IPS-11a (cell line): Measurements from ENCODE around the gene FBXW4.
"Not testable (repeated sequence)": the region's sequence is repeated elsewhere in the genome, so short reads cannot be mapped to it uniquely, and the experiment has no call there.

Source experiments
- H3K4me3 ChIP-seq: one replicate; pipeline ENCODE4 v1.5.1; 2013; ENCODE audit warnings: low read depth, low read length, control low read depth

The FBXW4 gene

DNA sequence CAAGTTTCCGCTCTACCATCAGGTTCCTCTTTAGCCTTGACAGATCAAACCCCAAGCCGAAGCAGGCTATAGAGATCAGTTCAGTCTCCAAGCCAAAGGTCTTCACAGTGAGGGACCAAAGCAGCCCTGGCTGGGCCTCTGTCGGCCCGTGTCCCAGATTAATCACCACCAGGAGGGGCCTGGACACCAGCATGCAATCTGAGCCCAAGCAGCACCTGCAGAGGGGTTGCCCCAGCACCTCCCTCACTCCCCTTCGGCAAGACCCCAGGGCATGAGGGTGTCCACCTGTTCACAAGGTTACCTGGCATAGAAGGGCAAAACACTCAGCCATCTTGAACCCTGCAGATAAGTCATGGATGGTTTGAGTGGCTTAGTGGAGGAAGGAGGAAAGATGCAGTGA is 36.0 kb downstream of the FBXW4 start:
- no peak overlapping the region for H3K4me3 ChIP-seq

GRCh38 chr10:101656890-101657289 is 38.1 kb downstream of the FBXW4 start:
- no peak overlapping the region for H3K4me3 ChIP-seq

DNA sequence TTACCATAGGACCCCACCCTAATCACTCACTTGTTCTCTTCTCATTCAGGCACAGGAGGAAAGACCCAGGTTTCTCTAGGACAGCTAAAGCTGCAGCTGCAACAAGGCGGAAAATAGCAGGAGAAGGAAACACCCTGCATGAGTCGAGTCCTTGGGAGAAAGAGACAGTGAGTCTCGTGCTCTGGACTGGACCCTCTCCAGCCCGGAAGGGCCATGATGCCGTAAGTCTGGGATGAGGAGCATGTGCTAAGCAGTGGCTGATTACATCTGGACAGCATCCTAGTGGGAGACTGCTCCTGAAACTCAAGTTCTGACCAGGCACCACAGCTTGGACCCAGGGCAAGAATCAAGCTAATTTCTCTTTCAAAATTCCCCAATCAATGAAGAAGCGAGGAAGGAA is 39.4 kb downstream of the FBXW4 start:
- H3K4me3 ChIP-seq, result no peak overlapping the region

DNA sequence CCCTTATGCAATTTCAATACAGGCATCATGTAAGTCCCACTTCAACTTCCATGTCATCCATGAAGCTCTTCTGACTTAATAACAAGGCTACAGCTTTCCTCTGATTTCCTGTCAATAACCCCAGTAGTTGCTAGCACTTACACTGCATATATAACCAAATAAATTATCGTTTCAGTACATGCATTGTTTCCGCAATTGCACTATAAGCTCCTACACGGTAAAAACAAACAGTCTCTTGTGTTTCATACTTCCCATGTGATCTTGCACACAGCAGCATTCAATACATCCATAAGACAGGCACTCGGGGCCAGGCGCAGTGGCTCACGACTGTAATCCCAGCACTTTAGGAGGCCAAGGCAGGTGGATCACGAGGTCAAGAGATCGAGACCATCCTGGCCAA is 41.4 kb downstream of the FBXW4 start:
- H3K4me3 ChIP-seq, result no peak overlapping the region

- H3K4me3 ChIP-seq, result no peak overlapping the region
Measured at GRCh38 chr10:101651336-101651735, 43.6 kb downstream of the FBXW4 start.

DNA sequence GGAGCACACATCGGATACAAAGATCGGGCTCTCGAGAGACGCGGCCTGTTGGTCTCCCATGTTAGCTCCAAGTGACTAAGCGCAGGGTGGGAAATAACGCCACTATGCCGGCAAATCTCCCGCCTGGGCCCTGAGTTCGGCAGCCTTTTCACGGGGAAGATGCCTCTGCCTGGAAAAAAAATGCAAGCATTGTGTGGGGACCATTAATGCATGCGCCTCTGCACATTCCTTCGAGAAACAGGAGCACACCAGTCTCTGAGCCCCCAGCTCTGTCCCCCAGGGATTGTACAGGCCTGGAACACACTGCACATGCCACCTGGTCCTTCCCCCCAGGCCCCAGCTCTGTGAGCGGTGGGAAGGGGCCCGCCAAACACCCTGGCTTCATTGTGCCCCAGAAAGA is 44.1 kb downstream of the FBXW4 start:
- no peak overlapping the region for H3K4me3 ChIP-seq

- H3K4me3 ChIP-seq, result no peak overlapping the region
Measured at GRCh38 chr10:101649525-101650085, 45.4 kb downstream of the FBXW4 start.

DNA sequence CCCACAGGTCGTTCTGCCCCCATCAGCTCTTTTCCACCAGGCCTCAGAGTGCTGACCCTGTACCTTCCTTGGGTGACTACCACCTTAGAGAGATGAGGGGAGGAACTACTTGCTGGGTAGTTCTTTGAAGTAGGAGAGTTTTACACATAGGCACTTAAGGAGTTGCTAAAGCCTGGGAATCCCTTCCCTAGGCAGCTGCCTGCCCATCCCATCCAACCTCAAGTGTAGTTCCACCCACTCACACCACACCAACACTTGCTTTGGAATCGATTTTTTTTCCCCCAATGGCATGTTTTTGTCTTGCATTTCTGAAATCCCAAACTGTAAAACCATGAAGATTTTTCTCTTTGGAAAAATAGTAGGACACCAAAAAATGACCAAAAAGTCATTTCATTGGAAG is 47.7 kb downstream of the FBXW4 start:
- no peak overlapping the region for H3K4me3 ChIP-seq

GRCh38 chr10:101646364-101646763 is 48.6 kb downstream of the FBXW4 start:
- no peak overlapping the region for H3K4me3 ChIP-seq

DNA sequence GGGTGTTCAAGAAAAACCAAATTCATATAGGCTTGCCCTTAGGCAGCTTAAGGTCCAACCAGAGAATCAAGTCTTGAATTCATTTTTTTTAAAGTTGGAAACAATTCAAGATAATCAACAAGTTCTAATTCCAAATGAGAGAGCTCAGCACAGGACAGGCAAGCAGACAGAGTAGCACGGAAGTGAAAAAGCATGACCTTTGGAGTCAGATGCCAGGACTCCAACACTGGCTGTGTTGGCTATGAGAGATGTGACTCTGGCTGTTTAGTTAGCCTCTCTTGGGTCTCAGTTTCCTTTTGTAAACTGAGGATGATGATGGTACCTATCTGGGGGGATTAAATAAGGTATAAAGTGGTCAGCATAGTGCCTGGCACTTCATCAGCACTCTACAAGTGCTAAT is 49.3 kb downstream of the FBXW4 start:
- H3K4me3 ChIP-seq, result no peak overlapping the region

DNA sequence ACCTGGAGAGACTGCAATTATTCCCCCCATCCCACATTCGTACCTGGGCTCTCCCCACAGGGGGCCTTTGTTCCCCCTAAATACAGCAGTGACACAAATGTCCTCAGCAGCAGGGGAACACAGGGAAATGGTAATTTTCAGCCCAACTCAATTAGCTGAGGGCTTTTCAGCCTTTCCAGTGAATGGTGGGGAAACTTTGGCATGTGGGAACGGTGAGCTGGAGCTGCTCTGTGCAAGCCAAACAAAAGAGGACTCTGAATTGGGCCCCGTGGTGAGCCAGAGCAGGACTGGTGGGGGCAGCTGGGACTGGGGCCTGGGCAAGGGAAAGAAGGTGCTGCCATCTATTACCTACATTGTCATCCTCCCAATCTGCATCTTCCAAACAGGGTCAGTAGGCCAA is 51.0 kb downstream of the FBXW4 start:
- no peak overlapping the region for H3K4me3 ChIP-seq

- no peak overlapping the region for H3K4me3 ChIP-seq
Measured at GRCh38 chr10:101643546-101643945, 51.4 kb downstream of the FBXW4 start.

GRCh38 chr10:101639141-101639900 is 55.6 kb downstream of the FBXW4 start:
- no peak overlapping the region for H3K4me3 ChIP-seq

DNA sequence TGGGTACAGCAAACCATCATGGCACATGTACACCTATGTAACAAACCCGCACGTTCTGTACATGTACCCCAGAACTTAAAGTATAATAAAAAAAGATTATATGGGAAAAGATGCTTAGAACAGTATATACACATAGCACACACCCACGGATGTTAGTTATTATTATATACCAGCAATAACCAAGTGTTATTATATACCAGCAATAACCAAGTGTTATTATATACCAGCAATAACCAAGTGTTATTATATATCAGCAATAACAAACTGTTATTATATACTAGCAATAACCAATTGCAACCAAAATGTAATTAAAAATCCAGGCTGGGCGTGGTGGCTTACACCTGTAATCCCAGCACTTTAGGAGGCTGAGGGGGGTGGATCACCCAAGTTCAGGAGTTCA is 61.5 kb downstream of the FBXW4 start:
- not testable (repeated sequence) for H3K4me3 ChIP-seq

- no peak overlapping the region for H3K4me3 ChIP-seq
Measured at GRCh38 chr10:101631821-101632475, 63.0 kb downstream of the FBXW4 start.

GRCh38 chr10:101630633-101630920 is 64.4 kb downstream of the FBXW4 start:
- no peak overlapping the region for H3K4me3 ChIP-seq

DNA sequence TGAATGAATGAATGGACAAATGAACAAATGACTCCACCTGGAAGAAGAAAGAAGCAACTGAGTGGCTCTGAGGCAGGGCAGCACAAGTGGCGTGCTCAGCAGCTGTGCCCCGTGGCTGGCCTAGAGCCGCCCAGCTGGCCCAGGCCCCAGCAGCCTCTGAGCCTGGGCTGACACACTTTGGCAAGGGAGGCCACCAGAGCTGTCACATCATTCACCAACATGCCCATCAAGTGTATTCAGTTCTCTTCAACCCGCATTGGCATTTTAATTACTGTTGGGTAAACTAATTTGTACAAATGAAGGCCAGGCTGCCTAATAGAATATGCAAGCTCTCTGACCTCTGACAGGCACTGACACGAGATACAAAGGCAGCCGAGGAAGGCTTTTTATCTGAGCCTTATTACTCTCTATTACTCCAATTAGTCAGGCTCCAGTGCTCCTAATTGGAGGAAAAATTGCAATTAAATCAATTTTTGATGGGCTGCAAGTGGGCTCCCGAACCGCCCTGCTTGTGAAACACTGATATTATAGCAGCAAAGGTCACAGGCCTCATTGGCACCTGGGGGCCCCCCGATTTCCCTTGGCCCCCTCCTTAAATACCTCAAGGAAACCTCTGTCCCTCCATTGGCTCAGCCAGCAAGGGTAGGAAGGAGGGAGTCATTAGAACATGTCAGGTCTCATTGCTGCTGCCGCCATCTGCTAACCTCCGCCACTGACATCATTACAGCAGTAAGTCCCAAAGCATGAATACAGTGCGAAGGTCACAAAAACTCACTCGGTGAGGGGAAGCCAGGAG is 64.9 kb downstream of the FBXW4 start:
- H3K4me3 ChIP-seq, result no peak overlapping the region

DNA sequence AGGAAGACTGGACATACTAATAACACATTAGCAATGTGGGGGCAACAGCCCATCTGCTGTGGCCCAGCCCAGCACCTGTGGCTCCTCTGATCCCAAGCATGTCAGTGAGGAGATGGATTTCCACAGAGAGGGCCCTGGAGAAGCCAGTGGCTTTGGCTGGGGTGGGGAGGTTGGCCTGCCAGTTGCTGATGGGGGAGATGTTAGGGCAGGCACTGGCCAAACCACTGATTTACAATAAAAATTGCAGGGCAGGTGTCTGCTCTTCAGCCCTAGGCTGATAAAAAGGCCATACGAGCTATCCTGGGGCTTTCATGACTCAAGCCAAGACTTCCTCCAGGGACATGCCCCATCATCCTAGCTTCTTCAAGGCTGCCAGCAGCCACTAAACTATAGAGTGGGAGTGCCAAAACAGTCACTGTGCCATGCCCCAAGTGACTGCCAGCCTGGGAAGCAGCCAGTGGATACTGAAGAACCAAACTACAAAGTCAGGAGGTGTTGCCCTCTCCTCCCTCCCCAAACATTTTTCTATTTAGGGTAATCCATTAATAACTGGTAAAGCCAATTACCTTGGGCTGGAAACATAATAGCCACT is 69.1 kb downstream of the FBXW4 start:
- H3K4me3 ChIP-seq, result no peak overlapping the region

DNA sequence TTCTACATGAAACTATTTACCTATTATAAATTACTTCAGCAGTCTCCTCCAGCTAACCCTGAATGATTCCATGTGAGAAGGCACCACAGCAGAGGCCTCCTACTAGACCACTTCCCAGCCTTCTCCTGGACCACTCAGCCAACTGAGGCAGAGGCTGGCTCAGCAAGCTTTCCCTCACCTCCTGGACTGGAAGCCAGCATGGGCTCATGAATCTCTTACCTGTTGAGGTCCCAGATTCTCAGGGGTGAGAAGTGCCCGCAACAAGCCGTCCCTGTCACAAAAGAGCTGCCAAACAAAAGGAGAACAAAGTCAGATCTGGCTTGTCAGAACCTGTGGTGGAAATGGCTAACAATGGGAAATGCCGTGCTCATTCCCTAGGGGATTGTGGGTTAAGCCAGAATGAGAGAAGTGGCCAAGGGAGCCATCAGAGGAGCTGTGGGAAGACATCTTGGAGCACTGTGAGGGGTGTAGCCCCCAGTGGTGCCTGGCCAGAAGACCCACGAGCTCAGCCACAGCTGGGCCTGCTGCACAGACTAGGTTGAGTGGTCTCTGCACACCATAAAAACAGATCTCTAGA is 70.4 kb downstream of the FBXW4 start:
- no peak overlapping the region for H3K4me3 ChIP-seq

DNA sequence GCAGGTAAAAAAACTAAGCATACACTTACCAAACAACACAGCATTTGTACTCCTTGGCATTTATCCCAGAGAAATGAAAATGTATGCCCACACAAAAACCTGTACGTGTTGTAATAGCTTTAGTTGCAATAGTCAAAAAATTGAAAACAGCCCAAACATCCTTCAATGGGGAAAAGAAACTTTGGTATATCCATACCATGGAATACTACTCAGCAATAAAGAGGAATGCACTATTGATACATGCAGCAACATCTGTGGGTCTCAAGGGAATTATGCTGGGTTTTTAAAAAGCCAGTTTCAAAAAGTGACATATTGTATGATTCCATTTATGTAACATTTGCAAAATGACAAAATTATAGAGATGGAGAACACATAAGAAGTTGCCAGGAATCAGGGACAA is 71.4 kb downstream of the FBXW4 start:
- H3K4me3 ChIP-seq, result no peak overlapping the region

DNA sequence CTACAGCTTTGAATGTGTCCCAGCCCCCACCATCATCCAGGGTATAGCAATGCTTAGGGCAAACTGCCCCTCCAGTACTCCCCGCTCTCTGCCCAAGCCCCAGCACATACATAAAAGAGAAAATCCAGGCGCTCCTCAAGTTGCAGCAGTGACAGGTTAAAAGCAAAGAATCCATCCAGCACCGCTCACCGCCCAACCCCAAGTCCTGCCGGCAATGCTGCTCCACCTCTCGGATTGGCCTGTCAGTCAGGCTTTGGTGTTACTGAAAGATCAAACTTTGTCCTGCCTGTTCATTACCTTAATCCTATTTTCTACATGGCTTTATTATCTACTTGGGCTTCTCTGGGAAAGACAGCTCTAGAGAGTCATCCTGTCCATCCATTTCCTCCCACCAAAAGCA is 75.0 kb downstream of the FBXW4 start:
- H3K4me3 ChIP-seq, result no peak overlapping the region
